ENCODE data around the gene FTO. TPM values are rescaled to one million over a fixed set of nuclear protein-coding genes. Genes with fewer than 3 reads are reported as not detected.
A peak's percentile ranks its signal among the peaks of the same experiment; 100 is the strongest.

FTO gene
- total and polyA plus RNA-seq, 2 of the 13 experiments (the other 11 are each of a cell fraction or from before 2014, with no cell fraction given): 41.6 to 55.8 TPM

GRCh38 chr16:54165174-54165911 is 461.4 kb downstream of the FTO start (continued):
- TF ChIP-seq TMF1 (CRISPR knock-in tag; IDR thresholded peaks at IDR 0.05; ENCODE audit: low read depth) (no peak), ZNF841 (CRISPR knock-in tag; IDR thresholded peaks at IDR 0.05; ENCODE audit: borderline replicate concordance) (no peak), HNRNPK (IDR thresholded peaks at IDR 0.05; ENCODE audit: low read depth, low read length, poor library complexity, severe bottlenecking) (no peak), ZNF710 (CRISPR knock-in tag; IDR thresholded peaks at IDR 0.05; ENCODE audit: borderline replicate concordance) (peak; percentile 98), ZBTB38 (CRISPR knock-in tag; IDR thresholded peaks at IDR 0.05) (peak; percentile 97), ZNF292 (CRISPR knock-in tag; IDR thresholded peaks at IDR 0.05; ENCODE audit: borderline replicate concordance, low read depth) (peak; percentile 90; the same call in 1 of the 2 replicates), ZNF354B (CRISPR knock-in tag; IDR thresholded peaks at IDR 0.05) (no peak), SNAI1 (CRISPR knock-in tag; IDR thresholded peaks at IDR 0.05; ENCODE audit: borderline replicate concordance) (no peak), ZNF232 (CRISPR knock-in tag; IDR thresholded peaks at IDR 0.05; ENCODE audit: borderline replicate concordance) (peak; percentile 87; the same call in 1 of the 2 replicates), ZKSCAN1 (IDR thresholded peaks at IDR 0.05; ENCODE audit: low read length) (no peak), SPEN (CRISPR knock-in tag; IDR thresholded peaks at IDR 0.05; ENCODE audit: low read depth) (peak; percentile 85; the same call in 1 of the 2 replicates), TOE1 (CRISPR knock-in tag; IDR thresholded peaks at IDR 0.05) (peak; percentile 88; the same call in 1 of the 2 replicates), ZNF564 (CRISPR knock-in tag; IDR thresholded peaks at IDR 0.05) (no peak), ZGPAT (CRISPR knock-in tag; IDR thresholded peaks at IDR 0.05) (peak; percentile 99), ZFP41 (CRISPR knock-in tag; IDR thresholded peaks at IDR 0.05; ENCODE audit: borderline replicate concordance) (no peak), MED8 (CRISPR knock-in tag; IDR thresholded peaks at IDR 0.05; ENCODE audit: insufficient replicate concordance) (peak; percentile 60), PHF21A (CRISPR knock-in tag; IDR thresholded peaks at IDR 0.05) (peak; percentile 98), PAF1 (CRISPR knock-in tag; IDR thresholded peaks at IDR 0.05) (no peak), KLF15 (CRISPR knock-in tag; IDR thresholded peaks at IDR 0.05; ENCODE audit: borderline replicate concordance) (0 out of 2 replicates have a peak, but pooled peaks have one; percentile 51), NFYB (CRISPR knock-in tag; IDR thresholded peaks at IDR 0.05) (peak; percentile 18; the same call in 1 of the 2 replicates), ZNF609 (CRISPR knock-in tag; IDR thresholded peaks at IDR 0.05; ENCODE audit: borderline replicate concordance) (peak; percentile 96), GATAD1 (CRISPR knock-in tag; IDR thresholded peaks at IDR 0.05) (peak; percentile 66)
